Cardiac fibroblast (primary cell): ENCODE results near the gene THAP9.
A peak's percentile ranks its signal among the peaks of the same experiment; 100 is the strongest.

ENCODE experiments used
- DNase-seq, 2 donors: peaks; one replicate each; pipeline versions ENCODE4 v3.0.0 to v3.0.0-alpha.2; 2010; ENCODE audit warnings: low read depth in 2 of 2
- H3K4me3 ChIP-seq, 2 donors: replicated peaks in 1 of 2; 1 replicate in 1 of 2; 2 replicates in 1 of 2; pipeline ENCODE4 v1.5.1; 2011; ENCODE audit warnings: low read depth in 2 of 2, low read length in 2 of 2, mild to moderate bottlenecking in 2 of 2, moderate library complexity in 1 of 2
- TF ChIP-seq, protein P1 (sequence below): IDR thresholded peaks from one replicate; pipeline ENCODE4 v1.5.1; 2011; ENCODE audit warnings: low read depth, mild to moderate bottlenecking, low read length, inconsistent platforms

Gene THAP9

GRCh38 chr4:82951196-82951595 is 50.7 kb downstream of the THAP9 start:
- TF ChIP-seq, protein P1, sequence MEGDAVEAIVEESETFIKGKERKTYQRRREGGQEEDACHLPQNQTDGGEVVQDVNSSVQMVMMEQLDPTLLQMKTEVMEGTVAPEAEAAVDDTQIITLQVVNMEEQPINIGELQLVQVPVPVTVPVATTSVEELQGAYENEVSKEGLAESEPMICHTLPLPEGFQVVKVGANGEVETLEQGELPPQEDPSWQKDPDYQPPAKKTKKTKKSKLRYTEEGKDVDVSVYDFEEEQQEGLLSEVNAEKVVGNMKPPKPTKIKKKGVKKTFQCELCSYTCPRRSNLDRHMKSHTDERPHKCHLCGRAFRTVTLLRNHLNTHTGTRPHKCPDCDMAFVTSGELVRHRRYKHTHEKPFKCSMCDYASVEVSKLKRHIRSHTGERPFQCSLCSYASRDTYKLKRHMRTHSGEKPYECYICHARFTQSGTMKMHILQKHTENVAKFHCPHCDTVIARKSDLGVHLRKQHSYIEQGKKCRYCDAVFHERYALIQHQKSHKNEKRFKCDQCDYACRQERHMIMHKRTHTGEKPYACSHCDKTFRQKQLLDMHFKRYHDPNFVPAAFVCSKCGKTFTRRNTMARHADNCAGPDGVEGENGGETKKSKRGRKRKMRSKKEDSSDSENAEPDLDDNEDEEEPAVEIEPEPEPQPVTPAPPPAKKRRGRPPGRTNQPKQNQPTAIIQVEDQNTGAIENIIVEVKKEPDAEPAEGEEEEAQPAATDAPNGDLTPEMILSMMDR: no peak
- DNase-seq: peak in 1 of 2 donors; percentile 23
- H3K4me3 ChIP-seq: no peak overlapping the region

- TF ChIP-seq, protein P1: no peak
- DNase-seq: no peak
- H3K4me3 ChIP-seq: no peak overlapping the region
These were observed 53.7 kb downstream of the THAP9 start for GRCh38 chr4:82954212-82954611.

DNA sequence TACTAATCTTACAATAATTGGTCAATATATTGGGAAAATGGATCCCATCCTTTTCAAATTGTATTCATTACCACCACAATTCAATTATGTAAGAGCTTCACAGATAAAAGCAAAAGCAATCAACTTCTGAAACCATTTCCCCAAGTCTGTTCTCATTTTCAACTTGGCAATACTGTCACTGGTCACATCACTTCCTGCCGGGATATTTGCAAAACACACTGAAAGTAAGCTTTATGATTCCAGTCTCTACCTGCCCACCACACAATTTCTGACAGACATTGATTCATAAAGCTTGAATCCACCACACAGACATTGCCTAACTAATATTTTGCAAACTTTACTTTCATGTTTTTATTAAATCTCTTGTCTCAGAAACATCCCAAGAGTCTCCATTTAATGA is 56.5 kb downstream of the THAP9 start:
- DNase-seq: no peak
- H3K4me3 ChIP-seq: no peak overlapping the region
- TF ChIP-seq, protein P1: no peak

DNA sequence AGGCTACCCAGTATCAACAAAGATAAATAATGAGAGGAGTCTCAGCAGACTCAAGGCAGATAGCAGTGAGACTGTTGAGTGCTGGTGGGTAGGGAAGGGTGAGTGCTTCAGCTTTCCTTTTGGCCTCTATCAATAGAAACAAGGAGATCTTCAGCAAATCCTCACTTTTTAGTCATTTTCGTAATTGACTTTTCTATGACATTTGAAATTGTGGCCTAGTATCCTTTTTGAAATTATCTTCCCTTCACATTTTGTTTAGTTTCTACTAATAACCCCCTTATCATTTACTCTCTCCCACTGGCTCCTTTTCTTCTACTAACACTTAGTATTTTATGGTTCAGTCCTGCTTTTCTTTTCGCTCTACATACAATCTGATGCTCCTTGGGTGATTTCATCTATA is 65.2 kb downstream of the THAP9 start:
- no peak for DNase-seq
- TF ChIP-seq, protein P1: no peak
- H3K4me3 ChIP-seq: no peak overlapping the region

GRCh38 chr4:82968972-82969371 is 68.4 kb downstream of the THAP9 start:
- no peak overlapping the region for H3K4me3 ChIP-seq
- TF ChIP-seq, protein P1: no peak
- no peak for DNase-seq

DNA sequence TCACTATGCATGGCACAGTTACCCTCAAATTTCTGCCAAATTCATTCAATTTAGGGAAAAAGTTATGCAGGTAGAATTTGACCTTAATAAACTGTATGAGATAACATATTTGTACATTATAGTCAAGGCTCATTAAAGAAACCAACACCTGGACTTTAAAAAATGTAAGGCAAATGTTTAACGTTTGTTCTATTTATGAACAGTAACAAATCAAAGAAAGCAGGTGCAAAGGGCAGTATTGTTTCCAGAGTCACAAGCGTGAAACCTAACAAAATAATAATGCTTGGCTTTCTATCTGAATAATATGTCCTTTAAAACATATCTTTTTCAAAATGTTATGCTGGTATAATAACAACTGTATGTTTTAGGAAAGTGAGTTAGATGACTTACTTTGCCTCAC is 68.9 kb downstream of the THAP9 start:
- no peak for DNase-seq
- TF ChIP-seq, protein P1: no peak
- H3K4me3 ChIP-seq: no peak overlapping the region
